ENCODE measurements around the gene MYOF.

DNA sequence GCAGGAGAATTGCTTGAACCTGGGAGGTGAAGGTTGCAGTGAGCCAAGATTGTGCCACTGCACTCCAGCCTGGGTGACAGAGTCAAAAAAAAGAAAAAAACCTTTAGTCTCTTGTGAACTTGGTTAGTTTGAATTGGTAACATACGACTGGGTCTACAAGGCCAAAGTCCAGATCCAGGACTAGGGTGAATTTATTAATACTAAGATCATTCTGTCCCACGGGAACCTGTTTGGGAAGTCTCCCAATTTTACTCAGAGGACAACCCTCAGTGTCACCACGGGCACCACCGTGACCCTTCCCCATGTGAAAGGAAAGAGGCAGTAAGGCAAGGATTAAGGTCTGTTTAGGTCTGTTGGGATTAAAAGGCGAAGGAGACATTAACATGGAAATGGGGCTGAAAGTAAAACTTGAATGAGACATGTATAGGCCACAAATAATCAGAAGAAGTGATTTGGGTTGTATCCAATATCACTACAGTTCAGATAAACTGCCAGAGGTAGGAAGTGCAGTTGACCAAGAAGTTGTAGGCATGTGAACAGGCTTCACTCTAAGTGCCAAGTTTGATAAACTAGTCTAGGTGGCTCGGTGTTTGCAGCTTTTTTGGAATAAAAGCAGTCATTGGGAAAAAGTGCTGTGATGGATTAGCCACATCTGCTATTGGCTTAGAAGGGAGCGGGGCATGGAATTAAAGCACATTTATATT, 30.7 kb downstream of the MYOF start:
- TF ChIP-seq ETV6 (conservative IDR thresholded peaks at IDR 0.05 in 1 of 2, IDR thresholded peaks at IDR 0.05 in 1 of 2; ENCODE audit: borderline replicate concordance in 1 of 2, low read depth in 1 of 2): no peak
- TF ChIP-seq, protein P1, sequence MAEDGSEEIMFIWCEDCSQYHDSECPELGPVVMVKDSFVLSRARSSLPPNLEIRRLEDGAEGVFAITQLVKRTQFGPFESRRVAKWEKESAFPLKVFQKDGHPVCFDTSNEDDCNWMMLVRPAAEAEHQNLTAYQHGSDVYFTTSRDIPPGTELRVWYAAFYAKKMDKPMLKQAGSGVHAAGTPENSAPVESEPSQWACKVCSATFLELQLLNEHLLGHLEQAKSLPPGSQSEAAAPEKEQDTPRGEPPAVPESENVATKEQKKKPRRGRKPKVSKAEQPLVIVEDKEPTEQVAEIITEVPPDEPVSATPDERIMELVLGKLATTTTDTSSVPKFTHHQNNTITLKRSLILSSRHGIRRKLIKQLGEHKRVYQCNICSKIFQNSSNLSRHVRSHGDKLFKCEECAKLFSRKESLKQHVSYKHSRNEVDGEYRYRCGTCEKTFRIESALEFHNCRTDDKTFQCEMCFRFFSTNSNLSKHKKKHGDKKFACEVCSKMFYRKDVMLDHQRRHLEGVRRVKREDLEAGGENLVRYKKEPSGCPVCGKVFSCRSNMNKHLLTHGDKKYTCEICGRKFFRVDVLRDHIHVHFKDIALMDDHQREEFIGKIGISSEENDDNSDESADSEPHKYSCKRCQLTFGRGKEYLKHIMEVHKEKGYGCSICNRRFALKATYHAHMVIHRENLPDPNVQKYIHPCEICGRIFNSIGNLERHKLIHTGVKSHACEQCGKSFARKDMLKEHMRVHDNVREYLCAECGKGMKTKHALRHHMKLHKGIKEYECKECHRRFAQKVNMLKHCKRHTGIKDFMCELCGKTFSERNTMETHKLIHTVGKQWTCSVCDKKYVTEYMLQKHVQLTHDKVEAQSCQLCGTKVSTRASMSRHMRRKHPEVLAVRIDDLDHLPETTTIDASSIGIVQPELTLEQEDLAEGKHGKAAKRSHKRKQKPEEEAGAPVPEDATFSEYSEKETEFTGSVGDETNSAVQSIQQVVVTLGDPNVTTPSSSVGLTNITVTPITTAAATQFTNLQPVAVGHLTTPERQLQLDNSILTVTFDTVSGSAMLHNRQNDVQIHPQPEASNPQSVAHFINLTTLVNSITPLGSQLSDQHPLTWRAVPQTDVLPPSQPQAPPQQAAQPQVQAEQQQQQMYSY (CRISPR knock-in tag; IDR thresholded peaks at IDR 0.05): no peak
- TF ChIP-seq SREBF2 (IDR thresholded peaks at IDR 0.05; ENCODE audit: low read length): no peak
- TF ChIP-seq BRCA1 (IDR thresholded peaks at IDR 0.05; ENCODE audit: low read depth, low read length): no peak
- TF ChIP-seq CHD2 (IDR thresholded peaks at IDR 0.05; ENCODE audit: borderline replicate concordance, low read depth, low read length): no peak
- TF ChIP-seq, protein P2, sequence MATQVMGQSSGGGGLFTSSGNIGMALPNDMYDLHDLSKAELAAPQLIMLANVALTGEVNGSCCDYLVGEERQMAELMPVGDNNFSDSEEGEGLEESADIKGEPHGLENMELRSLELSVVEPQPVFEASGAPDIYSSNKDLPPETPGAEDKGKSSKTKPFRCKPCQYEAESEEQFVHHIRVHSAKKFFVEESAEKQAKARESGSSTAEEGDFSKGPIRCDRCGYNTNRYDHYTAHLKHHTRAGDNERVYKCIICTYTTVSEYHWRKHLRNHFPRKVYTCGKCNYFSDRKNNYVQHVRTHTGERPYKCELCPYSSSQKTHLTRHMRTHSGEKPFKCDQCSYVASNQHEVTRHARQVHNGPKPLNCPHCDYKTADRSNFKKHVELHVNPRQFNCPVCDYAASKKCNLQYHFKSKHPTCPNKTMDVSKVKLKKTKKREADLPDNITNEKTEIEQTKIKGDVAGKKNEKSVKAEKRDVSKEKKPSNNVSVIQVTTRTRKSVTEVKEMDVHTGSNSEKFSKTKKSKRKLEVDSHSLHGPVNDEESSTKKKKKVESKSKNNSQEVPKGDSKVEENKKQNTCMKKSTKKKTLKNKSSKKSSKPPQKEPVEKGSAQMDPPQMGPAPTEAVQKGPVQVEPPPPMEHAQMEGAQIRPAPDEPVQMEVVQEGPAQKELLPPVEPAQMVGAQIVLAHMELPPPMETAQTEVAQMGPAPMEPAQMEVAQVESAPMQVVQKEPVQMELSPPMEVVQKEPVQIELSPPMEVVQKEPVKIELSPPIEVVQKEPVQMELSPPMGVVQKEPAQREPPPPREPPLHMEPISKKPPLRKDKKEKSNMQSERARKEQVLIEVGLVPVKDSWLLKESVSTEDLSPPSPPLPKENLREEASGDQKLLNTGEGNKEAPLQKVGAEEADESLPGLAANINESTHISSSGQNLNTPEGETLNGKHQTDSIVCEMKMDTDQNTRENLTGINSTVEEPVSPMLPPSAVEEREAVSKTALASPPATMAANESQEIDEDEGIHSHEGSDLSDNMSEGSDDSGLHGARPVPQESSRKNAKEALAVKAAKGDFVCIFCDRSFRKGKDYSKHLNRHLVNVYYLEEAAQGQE (IDR thresholded peaks at IDR 0.05; ENCODE audit: low read depth, low read length): no peak
- TF ChIP-seq, protein P3, sequence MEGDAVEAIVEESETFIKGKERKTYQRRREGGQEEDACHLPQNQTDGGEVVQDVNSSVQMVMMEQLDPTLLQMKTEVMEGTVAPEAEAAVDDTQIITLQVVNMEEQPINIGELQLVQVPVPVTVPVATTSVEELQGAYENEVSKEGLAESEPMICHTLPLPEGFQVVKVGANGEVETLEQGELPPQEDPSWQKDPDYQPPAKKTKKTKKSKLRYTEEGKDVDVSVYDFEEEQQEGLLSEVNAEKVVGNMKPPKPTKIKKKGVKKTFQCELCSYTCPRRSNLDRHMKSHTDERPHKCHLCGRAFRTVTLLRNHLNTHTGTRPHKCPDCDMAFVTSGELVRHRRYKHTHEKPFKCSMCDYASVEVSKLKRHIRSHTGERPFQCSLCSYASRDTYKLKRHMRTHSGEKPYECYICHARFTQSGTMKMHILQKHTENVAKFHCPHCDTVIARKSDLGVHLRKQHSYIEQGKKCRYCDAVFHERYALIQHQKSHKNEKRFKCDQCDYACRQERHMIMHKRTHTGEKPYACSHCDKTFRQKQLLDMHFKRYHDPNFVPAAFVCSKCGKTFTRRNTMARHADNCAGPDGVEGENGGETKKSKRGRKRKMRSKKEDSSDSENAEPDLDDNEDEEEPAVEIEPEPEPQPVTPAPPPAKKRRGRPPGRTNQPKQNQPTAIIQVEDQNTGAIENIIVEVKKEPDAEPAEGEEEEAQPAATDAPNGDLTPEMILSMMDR (IDR thresholded peaks at IDR 0.05 in 2 of 3, conservative IDR thresholded peaks at IDR 0.05 in 1 of 3; ENCODE audit: control insufficient read depth in 2 of 3, extremely low read depth in 1 of 3, insufficient read depth in 1 of 3, low read depth in 3 of 3, low read length in 3 of 3): no peak
- no peak for TF ChIP-seq YY1 (IDR thresholded peaks at IDR 0.05; ENCODE audit: low read depth, low read length)
- TF ChIP-seq, protein P4, sequence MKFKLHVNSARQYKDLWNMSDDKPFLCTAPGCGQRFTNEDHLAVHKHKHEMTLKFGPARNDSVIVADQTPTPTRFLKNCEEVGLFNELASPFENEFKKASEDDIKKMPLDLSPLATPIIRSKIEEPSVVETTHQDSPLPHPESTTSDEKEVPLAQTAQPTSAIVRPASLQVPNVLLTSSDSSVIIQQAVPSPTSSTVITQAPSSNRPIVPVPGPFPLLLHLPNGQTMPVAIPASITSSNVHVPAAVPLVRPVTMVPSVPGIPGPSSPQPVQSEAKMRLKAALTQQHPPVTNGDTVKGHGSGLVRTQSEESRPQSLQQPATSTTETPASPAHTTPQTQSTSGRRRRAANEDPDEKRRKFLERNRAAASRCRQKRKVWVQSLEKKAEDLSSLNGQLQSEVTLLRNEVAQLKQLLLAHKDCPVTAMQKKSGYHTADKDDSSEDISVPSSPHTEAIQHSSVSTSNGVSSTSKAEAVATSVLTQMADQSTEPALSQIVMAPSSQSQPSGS (IDR thresholded peaks at IDR 0.05; ENCODE audit: low read length): no peak

All from GM12878 (cell line).